Head of caudate nucleus (tissue), 42 donors: ENCODE results near the gene LSM7.

Experiments
- DNase-seq, 42 donors: peaks; one replicate each; pipeline versions ENCODE4 v3.0.0 to v3.0.0-alpha.2; 2020 to 2021; ENCODE audit warnings: mixed read lengths in 7 of 42
- intact Hi-C: fragments of 100-400 bp; cut with DNase I; formaldehyde crosslinking; loops from one replicate; pipeline ENCODE4 v1.15.0; 2022

LSM7 gene

GRCh38 chr19:2311093-2311492, 17.3 kb downstream of the LSM7 start:
- DNase-seq: no peak
- intact Hi-C loops: no loop called here

DNA sequence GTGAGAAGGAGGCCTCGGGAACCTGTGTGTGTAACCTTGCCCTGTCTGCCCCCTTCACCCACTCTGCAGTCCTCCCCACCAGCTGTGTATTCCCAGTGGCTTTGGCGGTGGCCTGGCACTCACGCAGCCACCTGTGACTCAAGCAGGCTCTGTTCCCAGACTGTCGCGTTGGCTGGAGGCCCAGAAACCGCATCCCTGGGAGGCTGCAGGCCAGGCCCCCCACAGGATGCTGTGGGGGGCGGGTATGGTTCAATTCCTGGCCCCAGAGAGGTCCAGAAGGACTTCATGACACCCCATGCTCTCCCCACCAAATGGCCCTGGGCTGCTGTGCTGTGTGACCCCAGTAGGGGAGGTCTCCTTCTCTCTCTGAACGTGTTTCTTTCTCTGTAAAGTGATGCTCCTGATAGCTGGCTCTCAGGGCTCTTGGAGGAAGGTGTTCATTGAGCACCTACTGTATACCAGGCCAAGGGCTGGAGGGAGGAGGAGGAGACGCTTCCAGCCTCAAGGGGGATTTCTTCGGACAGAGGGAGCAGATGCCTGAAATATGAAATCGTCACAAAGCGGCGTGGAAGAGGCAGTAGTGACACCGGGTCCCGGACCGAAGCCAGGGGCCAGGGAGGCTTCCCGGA, 18.5 kb downstream of the LSM7 start:
- intact Hi-C loops: no loop called here
- DNase-seq: peak in 17 of 42 donors; percentile 36 to 83 (median 60)

- peak in 7 of 42 donors; percentile 42 to 68 (median 57) for DNase-seq
Measured at GRCh38 chr19:2308114-2308556, 20.3 kb downstream of the LSM7 start, which contains the start of gene LINGO3. LINGO3 (minus strand) TSS chr19:2308154; CDS start chr19:2291776, 16,378 bp downstream.

GRCh38 chr19:2307518-2308012, 20.8 kb downstream of the LSM7 start:
- no peak for DNase-seq
- intact Hi-C loops: no loop called here

More at GRCh38 chr19:2308114-2308556, 20.3 kb downstream of the LSM7 start, which contains the start of gene LINGO3:
- intact Hi-C loops: no loop called here

DNA sequence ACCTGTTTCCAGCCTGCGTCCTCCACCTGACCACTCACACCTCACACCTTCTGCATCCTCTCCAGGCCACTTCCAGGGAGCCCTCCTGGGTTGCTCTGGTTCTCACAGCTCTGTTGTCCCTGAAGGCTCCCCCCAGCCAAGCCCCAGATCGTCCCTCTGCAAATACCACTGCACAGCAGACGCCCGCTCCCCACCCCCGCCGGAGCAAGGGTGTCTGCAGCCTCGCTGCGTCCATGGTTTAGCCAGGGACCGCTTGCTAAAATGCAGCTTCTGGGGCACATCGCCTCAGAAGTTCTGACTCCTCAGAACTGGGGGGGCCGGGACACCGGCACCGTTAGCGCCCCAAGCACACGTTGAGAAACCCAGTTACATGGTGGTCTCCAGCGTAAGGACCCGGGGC, 21.4 kb downstream of the LSM7 start:
- no peak for DNase-seq
- intact Hi-C loops: no loop called here

DNA sequence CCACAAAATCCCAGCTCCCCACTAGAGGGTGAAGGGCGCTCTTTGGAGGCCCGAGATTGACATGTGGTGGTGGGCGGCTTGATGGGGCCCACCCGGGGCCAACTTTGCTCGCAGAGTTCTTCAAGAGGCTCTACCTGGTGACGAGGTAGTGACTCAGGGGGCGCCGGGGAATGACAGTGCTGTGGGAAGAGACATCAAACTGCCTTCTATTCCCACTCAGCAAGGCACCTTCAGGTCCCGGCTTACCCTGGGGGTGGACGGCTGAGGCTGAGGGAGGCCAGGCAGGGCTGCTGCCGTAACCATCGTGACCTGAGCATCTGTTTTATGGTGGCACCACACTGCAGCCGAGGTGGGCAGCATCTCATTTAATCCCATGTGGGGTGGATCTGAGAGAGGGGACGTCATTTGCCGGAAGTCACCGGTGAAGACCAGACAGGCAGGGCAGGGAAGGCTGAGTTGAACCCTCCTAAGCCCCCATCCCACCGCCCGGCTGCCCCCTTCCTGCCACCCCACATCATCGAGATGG, 22.0 kb downstream of the LSM7 start:
- intact Hi-C loops: no loop called here
- peak; percentile 57 to 95 (median 83) for DNase-seq

DNA sequence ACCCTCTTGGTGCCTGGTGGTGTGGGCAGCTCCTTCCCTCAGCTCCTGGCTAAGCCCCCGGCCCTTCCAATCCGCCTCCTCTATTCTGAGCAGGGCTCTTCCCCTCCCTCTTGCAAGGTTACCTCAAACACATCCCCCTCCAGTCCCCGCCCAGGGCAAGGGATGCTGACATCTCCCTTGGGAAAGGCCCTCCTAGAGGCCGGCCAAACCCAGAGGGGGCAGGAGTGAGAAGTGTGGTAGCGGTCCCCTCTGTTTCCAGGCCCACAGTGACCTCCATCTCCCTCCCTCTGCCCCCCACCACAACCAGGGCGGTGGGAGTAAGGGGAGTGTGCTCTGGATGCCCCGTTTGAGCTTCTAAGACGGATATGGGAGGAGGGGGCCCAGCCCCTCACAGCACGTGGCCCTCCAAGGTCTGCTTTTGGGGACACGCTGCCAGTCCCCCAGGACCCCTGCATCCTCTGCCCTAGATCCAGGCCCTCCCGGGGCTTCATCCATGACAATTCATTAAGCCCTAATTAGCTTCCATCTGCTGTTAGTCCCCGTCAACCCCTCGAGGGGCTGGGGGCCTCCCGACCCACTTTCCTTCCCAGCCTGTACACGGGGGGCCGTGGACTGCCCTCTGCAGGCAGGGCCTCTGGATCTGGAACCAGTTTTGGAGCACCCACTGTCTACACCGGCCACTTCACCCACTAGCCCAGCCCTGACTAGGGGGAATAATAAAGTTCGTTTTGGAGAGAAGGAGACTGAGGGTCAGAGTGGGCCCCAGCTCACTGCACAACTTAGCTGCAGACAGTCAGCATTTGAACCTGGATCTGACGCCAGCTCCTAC, 22.7 kb downstream of the LSM7 start:
- DNase-seq: no peak
- intact Hi-C loops: no loop called here

DNA sequence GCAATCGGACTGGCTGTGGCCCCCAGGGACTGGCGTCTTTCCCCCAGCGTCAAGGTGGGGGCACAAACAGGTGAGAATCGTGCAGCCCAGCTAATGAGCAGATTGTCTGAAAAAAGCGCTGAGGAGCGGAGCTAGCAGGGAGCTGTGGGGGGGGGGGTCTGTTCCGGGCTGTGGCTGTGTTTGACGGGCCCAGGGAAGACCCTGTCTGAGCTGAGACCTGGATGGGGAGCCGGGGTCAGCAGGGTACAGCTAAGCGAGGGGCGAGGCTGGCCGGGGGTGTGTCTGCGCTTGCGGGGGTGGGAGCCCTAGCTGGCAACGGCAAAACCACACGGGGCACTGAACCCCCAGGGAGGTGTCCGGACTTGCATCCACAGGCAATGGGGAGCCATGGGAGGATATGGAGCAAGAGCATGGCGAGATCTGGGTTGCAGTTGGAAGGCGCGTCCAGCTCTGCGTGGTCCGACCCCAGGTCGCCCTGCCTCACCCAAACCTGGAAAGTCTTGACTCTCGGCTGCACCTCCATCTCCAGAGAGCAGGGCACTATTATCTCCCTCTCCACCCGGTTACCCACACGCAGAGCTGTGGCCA, 25.1 kb downstream of the LSM7 start:
- intact Hi-C loops: no loop called here
- DNase-seq: no peak

- peak; percentile 46 to 85 (median 70) for DNase-seq
- intact Hi-C loops: no loop called here
Measured at GRCh38 chr19:2302319-2303210, 25.8 kb downstream of the LSM7 start.

GRCh38 chr19:2300533-2300932, 27.9 kb downstream of the LSM7 start:
- intact Hi-C loops: no loop called here
- no peak for DNase-seq

DNA sequence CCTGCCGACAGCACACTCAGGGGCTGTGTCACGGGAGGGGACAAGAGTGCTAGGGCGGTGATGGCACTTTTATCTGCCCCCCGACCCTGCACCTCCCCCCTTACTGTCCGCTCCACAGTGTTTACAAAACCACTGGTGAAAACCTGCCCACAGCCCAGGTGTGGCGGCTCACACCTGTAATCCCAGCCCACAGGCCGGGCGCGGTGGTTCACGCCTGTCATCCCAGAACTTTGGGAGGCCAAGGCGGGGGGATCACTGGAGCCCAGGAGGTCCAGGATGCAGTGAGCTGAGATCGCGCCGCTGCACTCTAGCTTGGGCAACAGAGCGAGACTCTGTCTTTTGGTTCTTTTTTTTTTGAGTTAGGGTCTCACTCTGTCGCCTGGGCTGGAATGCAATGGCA, 32.2 kb downstream of the LSM7 start:
- no peak for DNase-seq
- intact Hi-C loops: no loop called here

DNA sequence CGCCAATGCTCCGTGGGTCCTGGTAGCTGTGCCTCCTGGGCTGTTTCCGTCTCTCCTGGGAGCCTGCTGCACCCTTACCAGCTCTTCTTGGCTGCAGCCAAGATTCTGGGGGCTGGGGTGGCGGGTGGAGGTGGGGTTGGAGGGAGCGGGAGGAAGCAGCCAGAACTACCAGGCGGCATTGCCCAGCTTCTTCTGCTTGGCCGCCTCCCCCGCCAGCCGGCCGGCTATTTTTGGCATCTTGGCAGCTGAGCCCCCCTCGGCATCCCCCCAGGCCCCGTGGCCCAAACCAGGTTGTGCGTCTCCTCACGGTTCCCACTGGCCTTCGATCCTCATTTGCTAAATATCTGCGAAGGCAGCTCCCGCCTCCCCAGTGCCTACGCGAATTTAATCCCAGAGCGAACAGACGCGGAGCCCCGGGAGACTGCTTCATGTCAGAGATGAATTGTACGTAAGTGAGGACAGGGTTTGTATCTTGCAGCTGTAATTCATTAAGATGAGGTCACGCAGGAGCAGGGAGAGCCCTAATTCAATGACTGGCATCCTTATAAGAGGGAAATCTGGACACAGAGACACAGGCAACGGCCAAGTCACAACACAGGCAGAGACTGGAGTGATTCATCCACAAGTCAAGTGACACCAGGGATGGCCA, 33.6 kb downstream of the LSM7 start:
- intact Hi-C loops: no loop called here
- DNase-seq: peak in 26 of 42 donors; percentile 49 to 84 (median 67)

- DNase-seq: peak in 2 of 42 donors; percentile 10 to 37
- intact Hi-C loops: no loop called here
Measured at GRCh38 chr19:2291185-2291751, 37.1 kb downstream of the LSM7 start.

DNA sequence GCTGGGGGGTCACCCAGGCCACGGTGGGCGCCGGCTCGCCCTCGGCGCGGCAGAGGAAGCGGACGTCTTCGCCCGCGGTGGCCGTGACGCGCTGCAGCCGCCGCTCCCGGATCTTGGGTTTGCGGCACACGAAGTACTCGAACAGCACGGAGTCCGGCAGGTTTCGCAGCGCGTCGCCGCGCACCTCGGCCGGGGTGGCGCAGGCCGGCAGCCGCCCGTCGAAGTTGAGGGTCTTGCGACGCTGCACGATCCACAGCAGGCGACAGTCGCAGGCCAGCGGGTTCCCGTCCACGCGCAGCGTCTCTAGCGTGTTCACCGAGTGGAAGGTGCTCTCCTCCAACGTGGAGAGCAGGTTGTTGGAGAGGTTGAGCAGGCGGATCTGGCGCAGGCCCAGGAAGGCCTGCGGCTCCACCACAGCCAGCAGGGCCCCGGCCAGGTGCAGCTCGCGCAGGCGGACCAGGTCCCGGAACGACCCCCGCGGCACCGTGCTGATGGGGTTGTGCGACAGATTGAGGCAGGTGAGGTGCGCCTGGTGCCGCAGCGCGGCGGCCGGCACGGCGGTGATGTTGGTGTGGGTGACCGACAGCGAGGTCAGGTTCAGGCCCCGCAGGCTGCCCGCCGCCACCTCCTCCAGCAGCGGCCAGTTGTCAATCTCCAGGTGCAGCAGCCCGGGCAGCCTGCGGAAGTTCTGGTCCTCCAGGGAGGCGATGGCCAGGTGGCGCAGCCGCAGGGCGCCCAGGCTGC, 37.8 kb downstream of the LSM7 start:
- intact Hi-C loops: no loop called here
- DNase-seq: peak in 1 of 42 donors; percentile 14

- intact Hi-C loops: no loop called here
- peak in 4 of 42 donors; percentile 18 to 46 (median 36) for DNase-seq
Measured at GRCh38 chr19:2289714-2290435, 38.5 kb downstream of the LSM7 start.
